Measurements from ENCODE around the gene RANBP6.
"Not testable (repeated sequence)": the region's sequence is repeated elsewhere in the genome, so short reads cannot be mapped to it uniquely, and the experiment has no call there.

RANBP6 gene

DNA sequence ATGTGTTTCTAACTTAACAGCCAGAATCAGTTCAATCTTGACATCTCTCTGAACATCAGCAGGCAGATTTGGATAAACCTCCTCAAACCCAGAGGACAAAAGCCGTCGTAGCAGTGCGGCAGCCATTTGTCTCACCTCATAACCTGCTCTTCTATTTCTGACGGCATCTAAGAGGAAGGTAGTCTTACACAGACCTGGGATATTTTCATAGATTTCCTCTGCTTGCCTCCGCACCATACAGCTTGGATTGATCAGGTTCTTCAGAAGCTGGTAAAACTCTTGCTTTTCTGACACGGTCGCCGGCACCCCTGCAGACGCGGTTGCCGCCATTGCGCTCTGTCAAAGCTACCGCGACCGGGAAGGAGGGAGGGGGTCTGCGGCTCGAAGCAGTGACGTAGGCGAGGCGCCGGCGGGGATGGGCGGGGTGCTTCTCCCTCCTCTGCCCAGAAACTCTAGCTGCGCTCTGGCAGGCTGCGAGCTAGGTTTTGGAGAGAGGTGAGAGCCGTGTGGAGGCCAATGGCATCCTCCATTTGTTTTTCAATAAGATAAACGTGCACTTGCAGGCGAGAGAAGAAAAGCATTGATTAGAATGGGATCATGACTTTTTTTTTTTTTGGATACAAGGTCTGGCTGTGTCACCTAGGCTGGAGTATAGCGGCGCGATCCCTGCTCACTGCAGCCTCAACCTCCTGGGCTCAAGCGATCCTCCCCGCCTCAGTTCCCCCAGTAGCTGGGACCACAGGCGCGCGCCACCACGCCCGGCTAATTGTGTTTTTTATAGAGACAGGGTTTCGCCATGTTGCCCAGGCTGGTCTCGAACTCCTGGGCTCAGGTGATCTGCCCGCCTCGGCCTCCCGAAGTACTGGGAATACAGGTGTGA, at the start of gene RANBP6:
Gene RANBP6, minus strand, starts transcription at position 347 of the 880 bp plus-strand sequence. Its CDS starts 17 bp downstream, at position 330.
- DNase-seq (ENCODE audit: low read depth in 2 of 2): peak; percentile 85 to 89

DNA sequence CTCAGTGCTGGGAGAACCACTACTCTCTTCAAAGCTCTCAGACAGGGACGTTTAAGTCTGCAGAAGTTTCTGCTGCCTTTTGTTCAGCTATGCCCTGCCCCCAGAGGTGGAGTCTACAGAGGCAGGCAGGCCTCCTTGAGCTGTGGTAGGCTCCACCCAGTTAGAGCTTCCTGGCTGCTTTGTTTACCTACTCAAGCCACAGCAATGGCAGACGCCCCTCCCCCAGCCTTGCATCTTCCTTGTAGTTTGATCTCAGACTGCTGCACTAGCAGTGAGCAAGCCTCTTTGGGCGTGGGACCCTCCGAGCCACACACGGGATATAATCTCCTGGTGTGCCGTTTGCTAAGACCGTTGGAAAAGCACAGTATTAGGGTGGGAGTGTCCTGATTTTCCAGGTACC, 47.7 kb upstream of the RANBP6 start:
- DNase-seq (ENCODE audit: low read depth in 2 of 2): not testable (repeated sequence)

DNA sequence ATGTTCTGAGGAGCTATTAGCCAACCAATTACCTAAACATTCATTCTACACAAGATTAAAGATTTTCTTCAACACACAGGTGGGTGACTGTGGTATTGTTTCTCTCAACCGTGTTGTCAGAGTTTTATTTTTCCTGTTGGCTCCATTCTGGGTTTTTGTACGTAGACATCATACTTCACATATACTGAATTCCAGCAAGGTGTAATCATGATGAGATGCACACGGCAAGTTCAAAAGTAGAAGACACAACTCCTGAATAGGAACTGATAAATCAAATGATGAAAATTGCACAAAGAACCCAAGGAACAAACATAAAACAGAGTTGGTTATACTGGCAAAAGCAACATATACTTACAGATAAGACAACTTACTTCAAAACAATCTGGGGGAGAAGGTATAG, 40.2 kb upstream of the RANBP6 start:
- no peak for DNase-seq (ENCODE audit: low read depth in 2 of 2)

DNA sequence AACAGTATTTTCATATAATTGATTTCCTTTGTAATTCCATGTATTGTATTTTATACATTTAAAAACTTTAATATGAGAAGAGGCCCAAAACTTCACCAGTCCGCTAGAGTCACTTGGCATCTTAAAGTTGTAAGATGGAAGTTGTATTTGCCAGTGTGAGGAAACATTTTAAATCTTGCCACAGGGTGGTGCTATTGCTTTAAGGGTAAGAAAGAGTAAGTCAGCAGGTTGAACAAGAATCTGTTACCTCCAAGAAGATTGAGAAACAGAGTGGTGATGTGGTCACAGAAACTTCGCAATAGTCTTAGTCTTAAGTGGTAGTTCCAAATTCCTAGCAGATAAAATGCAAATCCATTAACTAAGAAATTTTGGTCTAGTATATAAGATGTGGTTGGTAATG, 39.8 kb upstream of the RANBP6 start:
- DNase-seq (ENCODE audit: low read depth in 2 of 2): peak in 1 of 2 donors; percentile 22

DNA sequence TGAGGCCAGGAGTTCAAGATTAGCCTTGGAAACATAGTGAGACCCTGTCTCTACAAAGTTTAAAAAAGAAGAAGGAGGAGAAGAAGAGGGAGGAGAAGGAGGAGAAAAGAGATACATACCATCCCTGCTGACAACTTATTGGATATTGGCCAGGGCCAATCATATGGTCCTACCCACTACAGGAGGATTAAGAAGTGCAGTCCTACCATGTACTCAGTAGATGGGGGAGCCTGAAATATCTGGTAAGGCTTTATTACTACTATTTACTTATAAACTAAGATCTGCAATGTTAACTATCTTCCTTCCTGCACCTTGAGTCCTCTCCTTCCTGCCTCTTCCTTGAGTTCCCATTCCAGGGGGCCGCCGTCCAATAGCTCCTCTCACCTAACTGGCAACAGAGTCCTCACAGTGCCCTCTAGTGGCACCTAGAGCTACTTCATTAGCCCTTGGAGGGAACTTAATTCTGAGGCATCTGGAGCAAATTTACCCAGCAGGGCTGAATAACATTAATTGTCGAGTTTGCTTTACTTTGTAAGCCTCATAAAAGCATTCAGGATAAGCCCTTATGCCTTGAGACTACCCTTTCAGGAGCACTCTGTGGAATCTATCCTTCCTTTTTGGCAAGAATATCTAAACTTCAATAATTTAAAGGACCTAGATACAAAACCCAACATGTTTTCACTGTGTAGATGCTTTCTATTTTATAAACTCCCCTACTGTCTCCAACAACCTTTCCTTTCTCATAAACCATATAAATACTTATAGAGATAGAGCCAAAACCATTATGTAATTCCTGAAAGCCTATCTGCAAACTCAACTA, 39.1 kb upstream of the RANBP6 start:
- peak; percentile 31 to 53 for DNase-seq (ENCODE audit: low read depth in 2 of 2)

DNA sequence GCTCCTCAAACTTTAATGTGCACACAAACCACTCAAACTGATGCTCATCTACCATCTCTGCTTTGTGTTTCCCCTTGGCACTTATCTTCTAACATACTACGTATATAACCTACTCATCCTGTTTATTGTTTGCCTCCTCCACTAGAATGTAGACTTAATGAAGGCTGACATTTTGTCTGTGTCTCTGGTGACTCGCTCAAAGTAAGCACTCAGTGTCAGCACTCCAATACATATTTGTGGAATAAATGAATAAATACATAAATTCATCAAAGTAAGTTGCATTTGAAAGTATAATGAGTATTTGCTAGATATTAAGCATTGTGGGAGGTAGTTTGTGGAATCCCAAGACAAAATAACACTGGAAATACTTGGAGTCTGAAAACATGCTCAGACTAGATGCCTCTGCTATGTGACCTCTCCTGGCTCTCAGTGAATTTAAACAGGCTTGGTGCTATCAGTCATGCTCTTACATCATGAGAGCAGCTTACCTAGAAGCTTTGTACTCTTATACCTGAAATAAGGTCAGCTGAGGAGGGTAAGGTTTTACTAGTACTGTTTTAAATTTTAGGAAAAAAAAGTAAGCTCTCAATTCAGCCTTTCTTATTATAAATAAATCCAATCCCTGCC, 37.0 kb upstream of the RANBP6 start:
- DNase-seq (ENCODE audit: low read depth in 2 of 2): no peak

DNA sequence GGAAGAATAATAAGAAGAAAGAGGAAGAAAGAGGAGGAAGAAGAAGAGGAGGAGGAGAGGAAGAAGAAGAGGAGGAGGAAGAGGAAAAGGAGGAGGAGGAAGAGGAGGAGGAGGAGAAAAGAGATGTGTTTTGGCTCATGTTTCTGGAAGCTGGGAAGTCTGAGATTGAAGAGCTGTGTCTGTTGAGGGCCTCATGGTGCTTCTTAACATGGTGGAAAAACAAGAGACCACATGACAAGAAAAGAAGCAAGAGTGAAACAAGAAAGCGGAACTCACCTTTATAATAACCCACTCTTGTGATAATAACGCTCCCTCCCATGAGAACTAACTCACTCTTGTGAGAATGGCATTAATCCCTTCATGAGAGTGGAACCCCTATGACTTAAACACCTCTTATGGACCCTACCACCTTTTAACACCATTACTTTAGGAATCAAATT, 36.1 kb upstream of the RANBP6 start:
- no peak for DNase-seq (ENCODE audit: low read depth in 2 of 2)

DNA sequence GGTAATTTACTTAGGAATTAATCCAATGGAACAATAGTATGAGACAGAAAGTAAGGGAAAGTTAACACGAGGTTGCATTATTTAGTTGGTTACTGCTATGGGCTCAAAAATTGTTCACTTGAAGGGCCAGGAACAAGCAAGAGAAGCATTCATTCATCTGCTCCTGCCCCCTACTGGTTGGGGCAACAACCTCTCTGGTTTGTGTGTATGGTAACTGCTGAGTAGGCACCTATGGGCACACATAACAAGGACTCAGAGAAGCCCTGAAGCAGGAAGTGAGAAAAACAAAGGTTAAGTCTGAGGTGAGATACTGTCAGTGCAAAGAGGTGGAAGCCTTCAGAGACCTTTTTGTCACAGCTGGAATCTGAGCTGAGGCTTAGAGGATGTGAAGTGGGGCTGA, 34.4 kb upstream of the RANBP6 start:
- DNase-seq (ENCODE audit: low read depth in 2 of 2): peak; percentile 30 to 37

DNA sequence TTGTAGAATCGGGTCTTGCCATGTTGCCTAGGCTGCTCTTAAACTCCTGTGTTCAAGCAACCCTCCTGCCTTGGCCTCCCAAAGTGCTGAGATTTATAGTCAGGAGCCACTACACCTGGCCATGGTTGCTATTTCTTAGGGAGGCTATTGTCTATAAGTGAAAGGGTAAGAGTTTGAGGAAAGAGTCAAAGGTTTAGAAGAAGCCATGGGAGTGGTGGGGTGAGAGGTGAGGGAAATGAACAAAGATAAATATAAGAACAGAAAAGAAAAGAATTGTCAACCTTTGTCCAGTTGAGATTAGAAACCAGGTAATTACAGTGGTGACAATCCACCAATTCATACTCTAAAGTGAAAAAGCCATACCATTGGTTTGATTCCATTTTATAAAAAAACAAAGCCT, 32.6 kb upstream of the RANBP6 start:
- DNase-seq (ENCODE audit: low read depth in 2 of 2): no peak

DNA sequence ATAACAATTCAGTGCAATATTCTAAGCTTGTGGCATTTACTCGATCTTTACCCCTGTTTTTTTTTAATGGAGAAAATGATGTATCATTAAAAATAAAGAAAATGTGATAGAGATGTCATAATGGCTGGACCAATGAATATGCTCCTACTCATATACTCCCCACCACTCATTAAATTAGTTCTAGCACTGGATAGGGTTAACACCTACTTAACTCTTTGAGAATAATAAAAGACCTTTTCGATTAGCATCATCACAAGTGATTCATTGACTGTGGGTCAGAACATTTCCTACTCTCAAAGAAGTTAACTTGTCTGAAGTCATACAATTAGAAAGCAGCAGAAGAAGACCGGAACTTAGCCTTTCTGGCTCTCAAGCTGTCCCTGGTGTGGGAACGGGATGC, 31.6 kb upstream of the RANBP6 start:
- no peak for DNase-seq (ENCODE audit: low read depth in 2 of 2)

DNA sequence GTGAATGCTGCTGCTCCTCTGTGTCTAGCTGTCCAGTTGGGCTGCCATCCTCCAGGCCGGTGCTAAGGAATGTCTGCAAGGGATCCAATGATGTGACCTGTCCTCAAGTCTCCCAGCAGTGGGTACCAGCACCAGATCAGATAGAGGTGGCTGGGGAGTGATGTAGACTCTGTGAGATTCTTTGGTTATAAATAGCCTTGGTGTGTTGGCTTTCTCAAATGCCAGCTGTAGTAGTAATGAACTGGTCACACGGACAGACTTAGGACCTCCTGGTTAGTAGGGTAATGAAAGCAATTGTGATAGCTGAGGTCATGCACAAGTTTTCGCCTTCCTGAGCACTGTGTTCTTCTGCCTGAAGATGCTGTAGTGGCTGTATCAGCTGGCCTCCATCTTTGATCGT, 29.9 kb upstream of the RANBP6 start:
- DNase-seq (ENCODE audit: low read depth in 2 of 2): no peak

DNA sequence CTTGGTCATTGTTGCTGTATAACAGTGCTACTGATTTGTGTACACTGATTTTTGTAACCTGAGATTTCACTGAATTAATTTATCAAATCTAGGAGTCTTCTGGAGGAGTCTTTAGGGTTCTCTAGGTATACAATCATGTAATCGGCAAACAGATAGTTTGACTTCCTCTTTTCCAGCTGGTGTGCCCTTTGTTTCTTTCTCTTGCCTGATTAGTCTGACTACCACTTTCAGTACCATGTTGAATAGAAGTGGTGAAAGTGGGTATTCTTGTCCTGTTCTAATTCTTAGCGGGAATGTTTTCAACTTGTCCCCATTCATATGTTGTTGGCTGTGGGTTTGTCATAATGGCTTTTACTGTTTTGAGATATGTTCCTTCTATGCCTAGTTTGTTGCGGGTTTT, 24.7 kb upstream of the RANBP6 start:
- DNase-seq (ENCODE audit: low read depth in 2 of 2): no peak

DNA sequence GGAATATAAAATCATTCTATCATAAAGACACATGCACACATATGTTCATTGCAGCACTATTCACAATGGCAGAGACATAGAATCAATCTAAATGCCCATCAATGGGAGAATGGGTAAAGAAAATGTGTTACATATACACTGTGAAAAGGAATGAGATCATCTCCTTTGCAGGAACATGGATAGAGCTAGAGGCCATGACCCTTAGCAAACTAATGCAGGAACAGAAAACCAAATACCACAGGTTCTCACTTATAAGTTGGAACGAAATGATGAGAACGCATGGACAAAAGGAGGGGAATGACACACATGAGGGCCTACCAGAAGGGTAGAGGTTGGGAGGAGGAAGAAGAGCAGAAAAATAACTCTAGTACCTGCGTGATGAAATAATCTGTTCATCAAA, 21.0 kb upstream of the RANBP6 start:
- DNase-seq (ENCODE audit: low read depth in 2 of 2): no peak

DNA sequence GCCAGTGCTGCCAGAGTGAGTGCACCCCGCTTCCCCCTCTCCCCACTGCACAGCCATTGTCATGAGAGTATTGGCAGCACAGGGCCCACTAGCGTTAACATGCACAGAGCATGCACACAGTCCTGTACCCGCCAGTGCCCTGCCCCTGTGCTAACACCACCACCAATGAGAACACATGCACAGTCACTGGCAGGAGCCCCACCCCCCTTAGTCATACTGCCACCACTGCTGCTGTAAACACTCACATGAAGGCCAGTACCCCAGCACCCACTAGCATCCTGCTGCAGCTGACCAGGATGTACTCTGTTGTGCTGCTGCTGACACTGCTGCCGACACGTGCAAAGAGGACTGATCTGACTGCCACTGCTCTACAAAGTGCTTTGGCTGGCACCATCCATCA, 19.5 kb upstream of the RANBP6 start:
- DNase-seq (ENCODE audit: low read depth in 2 of 2): no peak

DNA sequence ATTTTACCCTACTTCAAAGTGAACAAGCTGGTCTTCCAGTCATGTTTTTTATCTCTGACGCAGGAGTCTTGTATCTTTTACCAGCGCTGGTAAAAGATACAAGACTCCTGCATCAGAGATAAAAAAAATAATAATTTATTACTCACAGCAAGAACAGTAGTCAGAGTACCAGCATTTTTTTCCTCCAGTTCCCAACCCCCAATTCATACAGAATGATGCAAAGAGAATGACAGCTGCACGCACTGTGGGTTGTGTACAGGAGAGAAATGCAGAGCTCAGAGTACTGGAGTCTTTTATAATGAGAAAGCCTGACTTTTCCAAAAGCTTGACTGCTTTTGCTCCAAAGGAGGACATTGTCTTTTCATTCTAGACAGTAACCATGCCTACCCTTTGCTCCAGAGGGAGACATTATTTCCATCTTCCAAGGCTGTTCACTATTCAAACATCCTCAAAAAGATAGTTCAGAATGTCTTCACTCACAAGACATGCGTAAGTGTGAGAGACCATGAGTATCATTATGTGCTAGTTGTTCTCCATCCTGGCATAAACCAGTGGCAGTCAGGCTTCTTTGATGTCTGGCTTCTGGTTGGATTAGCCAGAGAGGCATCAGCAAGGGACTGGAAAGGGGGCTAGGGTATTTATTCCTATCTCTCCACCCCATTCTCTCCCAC, 14.3 kb upstream of the RANBP6 start:
- no peak for DNase-seq (ENCODE audit: low read depth in 2 of 2)

DNA sequence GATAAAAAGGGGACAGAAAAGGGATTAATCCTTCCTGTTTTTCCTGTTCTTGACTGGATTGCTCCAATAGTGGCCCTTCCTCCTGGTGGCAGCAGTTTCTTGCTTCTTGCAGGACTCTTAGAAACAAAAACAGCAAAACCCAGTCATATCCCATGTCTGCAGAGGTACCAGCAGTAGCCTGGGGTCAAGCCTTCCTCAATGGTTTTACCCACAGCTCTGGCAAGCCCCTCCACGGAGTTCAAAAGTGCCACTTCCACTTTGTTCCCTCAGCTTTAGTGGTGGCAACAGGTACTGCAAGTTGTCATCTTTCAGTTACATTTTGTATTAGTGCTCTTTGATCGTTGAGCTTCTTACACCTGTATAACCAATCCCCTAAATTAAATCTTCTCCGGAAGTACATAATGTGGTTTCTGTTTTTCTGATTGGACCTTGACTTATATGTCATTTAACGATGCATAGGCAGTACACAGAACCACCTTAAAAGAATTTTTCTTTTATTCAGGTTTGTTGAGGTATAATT, 8.7 kb upstream of the RANBP6 start:
- no peak for DNase-seq (ENCODE audit: low read depth in 2 of 2)

DNA sequence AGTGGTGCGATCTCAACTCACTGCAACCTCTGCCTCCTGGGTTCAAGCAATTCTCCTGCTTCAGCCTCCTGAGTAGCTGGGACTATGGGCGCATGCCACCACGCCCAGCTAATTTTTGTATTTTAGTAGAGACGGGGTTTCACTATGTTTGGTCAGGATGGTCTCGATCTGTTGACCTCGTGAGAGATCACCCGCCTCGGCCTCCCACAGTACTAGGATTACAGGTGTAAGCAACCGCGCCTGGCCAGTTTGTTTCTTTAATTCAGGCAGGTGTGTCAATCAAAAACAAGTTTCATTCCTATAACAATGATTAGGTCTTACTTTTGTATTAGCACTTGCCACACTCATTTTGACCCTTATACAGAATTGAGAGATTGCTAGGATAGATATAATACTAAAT, 1.6 kb upstream of the RANBP6 start:
- DNase-seq (ENCODE audit: low read depth in 2 of 2): not testable (repeated sequence)

DNA sequence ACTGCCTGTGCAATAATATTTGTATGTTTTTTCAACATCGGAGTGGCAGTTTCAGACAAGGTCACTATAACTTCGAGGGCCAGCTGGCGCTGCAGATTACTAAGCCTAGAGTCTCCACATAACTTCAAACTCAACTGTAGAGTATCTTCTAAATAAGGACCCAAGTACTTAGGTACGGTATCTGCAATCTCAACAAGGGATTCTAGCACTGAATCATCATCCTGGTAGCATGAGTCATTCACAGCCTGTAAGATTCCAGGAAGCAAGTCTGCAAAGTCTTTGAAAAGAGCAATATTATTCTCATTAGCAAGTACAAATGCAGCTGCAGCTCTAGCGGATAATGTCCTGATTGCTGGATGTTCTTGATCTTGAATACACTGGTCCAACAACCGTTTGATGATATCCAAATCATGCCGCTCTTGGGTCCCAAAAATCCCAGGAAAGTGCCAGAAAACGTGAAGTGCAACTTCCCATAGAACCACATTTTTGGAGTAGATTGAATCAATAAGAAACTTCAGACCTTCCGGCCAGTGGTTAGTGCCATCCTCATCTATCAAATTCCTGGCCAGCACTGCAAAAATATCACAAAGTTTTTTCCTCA, 654 bp downstream of the RANBP6 start:
- DNase-seq (ENCODE audit: low read depth in 2 of 2): no peak

DNA sequence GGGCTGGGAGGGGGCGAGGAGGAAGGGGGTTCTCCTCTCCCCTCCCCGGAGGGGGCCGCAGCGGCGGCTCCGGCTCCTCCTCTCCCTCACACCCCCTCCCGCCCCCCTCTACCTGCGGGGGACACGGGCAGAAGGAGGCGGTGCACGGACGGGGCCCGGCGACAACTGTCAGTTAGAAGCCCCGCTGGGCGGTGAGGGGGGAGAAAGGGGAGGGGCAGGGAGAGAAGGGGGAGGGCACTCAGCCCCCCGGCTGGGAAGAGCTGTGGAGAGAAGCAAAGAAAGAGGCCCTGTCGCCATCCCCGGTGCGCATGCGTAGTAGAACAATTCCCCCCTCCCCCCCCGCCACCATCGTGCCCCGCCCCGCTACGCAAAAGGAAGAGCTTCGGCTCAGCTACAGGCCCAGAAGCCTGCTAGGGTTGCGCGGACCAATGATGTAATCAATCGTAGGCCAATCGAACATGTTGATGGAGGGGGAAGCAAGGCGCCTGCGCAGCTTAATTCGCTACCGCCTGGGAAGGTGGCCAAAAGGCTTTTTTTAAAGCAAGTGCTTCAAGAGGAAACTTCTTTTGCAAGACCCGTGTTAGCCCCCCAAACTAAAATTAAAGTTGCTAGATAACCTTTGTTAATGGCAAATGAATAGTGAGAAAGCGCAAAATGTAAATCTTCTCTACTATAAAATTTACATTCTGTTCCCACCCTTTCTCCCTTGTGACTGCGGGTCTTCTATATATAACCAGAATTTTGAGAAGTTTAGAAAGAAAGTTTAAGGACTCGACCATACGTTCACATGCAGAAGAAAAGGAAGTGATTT, 7.0 kb downstream of the RANBP6 start:
- peak; percentile 89 to 93 for DNase-seq (ENCODE audit: low read depth in 2 of 2)

DNA sequence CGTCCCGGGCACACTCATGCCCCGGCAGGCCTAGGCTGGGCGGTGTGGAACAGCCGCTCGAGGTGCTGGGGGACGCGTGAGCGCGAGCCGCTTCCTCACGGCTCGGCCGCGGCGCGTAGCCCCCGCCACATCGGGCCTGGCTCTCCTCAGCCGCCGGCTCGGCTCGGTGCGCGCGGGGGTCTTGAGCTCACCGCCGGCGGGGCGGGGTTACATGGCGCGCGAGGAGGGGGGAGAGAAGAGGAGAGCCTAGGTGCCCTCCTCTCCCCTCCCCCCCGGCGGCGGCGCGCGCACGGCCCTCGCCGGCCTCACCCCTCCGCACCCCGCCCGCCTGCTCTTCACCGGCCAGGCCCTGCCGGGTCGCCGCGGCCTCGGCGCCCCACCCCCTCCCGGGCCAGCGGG, 7.7 kb downstream of the RANBP6 start:
- peak; percentile 40 to 69 for DNase-seq (ENCODE audit: low read depth in 2 of 2)

Data from stimulated activated CD4-positive, alpha-beta T cell treated with anti-CD3 and anti-CD28 coated beads, Interleukin-15, amount 100 ng/mL, for 48 hours (primary cell).